HepG2 (cell line): Measurements from ENCODE around the gene TMED6. TPM values are rescaled to one million over a fixed set of nuclear protein-coding genes. Genes with fewer than 3 reads are reported as not detected.

Source experiments
- CC2D1A ChIP-seq: sonication (generic); formaldehyde crosslinking; IDR thresholded peaks from 2 replicates; pipeline ENCODE4 v1.8.1; 2023; ENCODE audit warnings: mild to moderate bottlenecking, missing genetic modification reagents
- FOXM1 ChIP-seq: sonication (generic); formaldehyde crosslinking; IDR thresholded peaks from 2 replicates; pipeline ENCODE4 v1.5.0; 2020; ENCODE audit warnings: missing genetic modification reagents
- HOXA7 ChIP-seq: sonication (generic); formaldehyde crosslinking; IDR thresholded peaks from 2 replicates; pipeline ENCODE4 v1.8.1; 2022; ENCODE audit warnings: mild to moderate bottlenecking, missing genetic modification reagents, moderate library complexity
- KAT8 ChIP-seq: IDR thresholded peaks from 2 replicates; pipeline ENCODE4 v1.6.1; 2016; ENCODE audit warnings: missing genetic modification reagents, missing compliant biosample characterization
- MAZ ChIP-seq, 2 experiments: sonication (generic) in 1 of 2; formaldehyde crosslinking in 1 of 2; IDR thresholded peaks; 2 replicates each; pipeline versions ENCODE4 v1.5.0 to v1.6.1; 2012 to 2020; ENCODE audit warnings: low read depth in 2 of 2, mild to moderate bottlenecking in 2 of 2, borderline replicate concordance in 1 of 2, improper control_type of control experiment in 1 of 2, low read length in 1 of 2, missing genetic modification reagents in 1 of 2, moderate library complexity in 1 of 2
- RFX3 ChIP-seq: IDR thresholded peaks from 2 replicates; pipeline ENCODE4 v1.6.1; 2016; ENCODE audit warnings: missing biosample characterization, missing genetic modification reagents
- SAP130 ChIP-seq: IDR thresholded peaks from 2 replicates; pipeline ENCODE4 v1.6.1; 2016; ENCODE audit warnings: low read depth
- SMAD3 ChIP-seq: sonication (generic); formaldehyde crosslinking; IDR thresholded peaks from 2 replicates; pipeline ENCODE4 v1.4.0; 2020; ENCODE audit warnings: missing genetic modification reagents
- STAT5B ChIP-seq: sonication (generic); formaldehyde crosslinking; IDR thresholded peaks from 2 replicates; pipeline ENCODE4 v1.4.0; 2020; ENCODE audit warnings: missing genetic modification reagents
- TAF15 ChIP-seq: fragments of 200-400 bp; formaldehyde crosslinking; IDR thresholded peaks from one replicate; pipeline ENCODE4 v1.6.1; 2018; ENCODE audit warnings: mild to moderate bottlenecking, low read depth, low read length; ENCODE audit not compliant: poor library complexity, severe bottlenecking
- TMF1 ChIP-seq: sonication (generic); formaldehyde crosslinking; IDR thresholded peaks from 2 replicates; pipeline ENCODE4 v1.8.1; 2022; ENCODE audit warnings: low read depth, missing genetic modification reagents
- ZNF296 ChIP-seq: sonication (generic); formaldehyde crosslinking; conservative IDR thresholded peaks from 2 replicates; pipeline ENCODE4 v1.5.0; 2020; ENCODE audit warnings: mild to moderate bottlenecking, missing genetic modification reagents
- polyA plus RNA-seq, 8 experiments: library from polyadenylated mRNA; depleted of rRNA in 3 of 8; stranded (reverse) in 7 of 8; unstranded in 1 of 8; fragments of >200 nt; fragmentation: Illumina TruSeq in 4 of 8; extraction: Trizol in 4 of 8; gene quantifications; 2 replicates each; pipeline versions ENCODE4 v1.2.1 to v1.2.3, GENCODE V29; 2011 to 2016; ENCODE audit warnings: low read depth in 4 of 8, missing spikeins in 1 of 8, mixed read lengths in 1 of 8; ENCODE audit not compliant: insufficient read depth in 1 of 8
- total RNA-seq, 5 experiments: library from RNA; depleted of rRNA; stranded (reverse); fragments of >200 nt; fragmentation: Illumina TruSeq; extraction: Trizol; gene quantifications; 2 replicates each; pipeline ENCODE4 v1.2.3, GENCODE V29; 2016; ENCODE audit warnings: low read depth in 1 of 5
- TF ChIP-seq, protein P1 (sequence below): sonication (generic); formaldehyde crosslinking; IDR thresholded peaks from 2 replicates; pipeline ENCODE4 v1.9.0; 2021; ENCODE audit warnings: missing genetic modification reagents, borderline replicate concordance
- TF ChIP-seq, protein P2 (sequence below): IDR thresholded peaks from 2 replicates; pipeline ENCODE4 v1.6.1; 2016; ENCODE audit warnings: missing compliant biosample characterization, missing genetic modification reagents, borderline replicate concordance
- TF ChIP-seq, protein P3 (sequence below): sonication (generic); formaldehyde crosslinking; IDR thresholded peaks from 2 replicates; pipeline ENCODE4 v1.4.0; 2020; ENCODE audit warnings: missing genetic modification reagents, borderline replicate concordance
- TF ChIP-seq, protein P4 (sequence below): sonication (generic); formaldehyde crosslinking; IDR thresholded peaks from one replicate; pipeline ENCODE4 v1.5.1; 2020; ENCODE audit warnings: mild to moderate bottlenecking, missing genetic modification reagents; ENCODE audit errors: not compliant biosample characterization

Gene TMED6
- total and polyA plus RNA-seq, 2 of the 13 experiments (the other 11 are each of a cell fraction or from before 2014, with no cell fraction given), result 9.8 to 14.4 TPM

- TF ChIP-seq, protein P1, sequence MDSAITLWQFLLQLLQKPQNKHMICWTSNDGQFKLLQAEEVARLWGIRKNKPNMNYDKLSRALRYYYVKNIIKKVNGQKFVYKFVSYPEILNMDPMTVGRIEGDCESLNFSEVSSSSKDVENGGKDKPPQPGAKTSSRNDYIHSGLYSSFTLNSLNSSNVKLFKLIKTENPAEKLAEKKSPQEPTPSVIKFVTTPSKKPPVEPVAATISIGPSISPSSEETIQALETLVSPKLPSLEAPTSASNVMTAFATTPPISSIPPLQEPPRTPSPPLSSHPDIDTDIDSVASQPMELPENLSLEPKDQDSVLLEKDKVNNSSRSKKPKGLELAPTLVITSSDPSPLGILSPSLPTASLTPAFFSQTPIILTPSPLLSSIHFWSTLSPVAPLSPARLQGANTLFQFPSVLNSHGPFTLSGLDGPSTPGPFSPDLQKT, result no peak
- TF ChIP-seq, protein P2, sequence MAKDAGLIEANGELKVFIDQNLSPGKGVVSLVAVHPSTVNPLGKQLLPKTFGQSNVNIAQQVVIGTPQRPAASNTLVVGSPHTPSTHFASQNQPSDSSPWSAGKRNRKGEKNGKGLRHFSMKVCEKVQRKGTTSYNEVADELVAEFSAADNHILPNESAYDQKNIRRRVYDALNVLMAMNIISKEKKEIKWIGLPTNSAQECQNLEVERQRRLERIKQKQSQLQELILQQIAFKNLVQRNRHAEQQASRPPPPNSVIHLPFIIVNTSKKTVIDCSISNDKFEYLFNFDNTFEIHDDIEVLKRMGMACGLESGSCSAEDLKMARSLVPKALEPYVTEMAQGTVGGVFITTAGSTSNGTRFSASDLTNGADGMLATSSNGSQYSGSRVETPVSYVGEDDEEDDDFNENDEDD (CRISPR knock-in tag), result peak; percentile 68; the same call in 1 of the 2 replicates
- TF ChIP-seq TAF15 (peak; percentile 22), SMAD3 (no peak), HOXA7 (no peak), KAT8 (CRISPR knock-in tag) (peak; percentile 81), FOXM1 (CRISPR knock-in tag) (no peak), MAZ (IDR thresholded peaks at IDR 0.05; ENCODE audit: borderline replicate concordance, low read depth, low read length) (peak; percentile 59; the same call in 1 of the 2 replicates), MAZ (CRISPR knock-in tag; IDR thresholded peaks at IDR 0.05; ENCODE audit: low read depth) (peak; percentile 99), CC2D1A (CRISPR knock-in tag) (no peak), RFX3 (CRISPR knock-in tag) (no peak), ZNF296 (CRISPR knock-in tag) (no peak; the same call in 1 of the 2 replicates), TMF1 (peak; percentile 81; the same call in 1 of the 2 replicates), STAT5B (no peak), SAP130 (CRISPR knock-in tag) (peak; percentile 92)
- TF ChIP-seq, protein P3, sequence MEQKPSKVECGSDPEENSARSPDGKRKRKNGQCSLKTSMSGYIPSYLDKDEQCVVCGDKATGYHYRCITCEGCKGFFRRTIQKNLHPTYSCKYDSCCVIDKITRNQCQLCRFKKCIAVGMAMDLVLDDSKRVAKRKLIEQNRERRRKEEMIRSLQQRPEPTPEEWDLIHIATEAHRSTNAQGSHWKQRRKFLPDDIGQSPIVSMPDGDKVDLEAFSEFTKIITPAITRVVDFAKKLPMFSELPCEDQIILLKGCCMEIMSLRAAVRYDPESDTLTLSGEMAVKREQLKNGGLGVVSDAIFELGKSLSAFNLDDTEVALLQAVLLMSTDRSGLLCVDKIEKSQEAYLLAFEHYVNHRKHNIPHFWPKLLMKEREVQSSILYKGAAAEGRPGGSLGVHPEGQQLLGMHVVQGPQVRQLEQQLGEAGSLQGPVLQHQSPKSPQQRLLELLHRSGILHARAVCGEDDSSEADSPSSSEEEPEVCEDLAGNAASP, result peak; percentile 56
- TF ChIP-seq, protein P4, sequence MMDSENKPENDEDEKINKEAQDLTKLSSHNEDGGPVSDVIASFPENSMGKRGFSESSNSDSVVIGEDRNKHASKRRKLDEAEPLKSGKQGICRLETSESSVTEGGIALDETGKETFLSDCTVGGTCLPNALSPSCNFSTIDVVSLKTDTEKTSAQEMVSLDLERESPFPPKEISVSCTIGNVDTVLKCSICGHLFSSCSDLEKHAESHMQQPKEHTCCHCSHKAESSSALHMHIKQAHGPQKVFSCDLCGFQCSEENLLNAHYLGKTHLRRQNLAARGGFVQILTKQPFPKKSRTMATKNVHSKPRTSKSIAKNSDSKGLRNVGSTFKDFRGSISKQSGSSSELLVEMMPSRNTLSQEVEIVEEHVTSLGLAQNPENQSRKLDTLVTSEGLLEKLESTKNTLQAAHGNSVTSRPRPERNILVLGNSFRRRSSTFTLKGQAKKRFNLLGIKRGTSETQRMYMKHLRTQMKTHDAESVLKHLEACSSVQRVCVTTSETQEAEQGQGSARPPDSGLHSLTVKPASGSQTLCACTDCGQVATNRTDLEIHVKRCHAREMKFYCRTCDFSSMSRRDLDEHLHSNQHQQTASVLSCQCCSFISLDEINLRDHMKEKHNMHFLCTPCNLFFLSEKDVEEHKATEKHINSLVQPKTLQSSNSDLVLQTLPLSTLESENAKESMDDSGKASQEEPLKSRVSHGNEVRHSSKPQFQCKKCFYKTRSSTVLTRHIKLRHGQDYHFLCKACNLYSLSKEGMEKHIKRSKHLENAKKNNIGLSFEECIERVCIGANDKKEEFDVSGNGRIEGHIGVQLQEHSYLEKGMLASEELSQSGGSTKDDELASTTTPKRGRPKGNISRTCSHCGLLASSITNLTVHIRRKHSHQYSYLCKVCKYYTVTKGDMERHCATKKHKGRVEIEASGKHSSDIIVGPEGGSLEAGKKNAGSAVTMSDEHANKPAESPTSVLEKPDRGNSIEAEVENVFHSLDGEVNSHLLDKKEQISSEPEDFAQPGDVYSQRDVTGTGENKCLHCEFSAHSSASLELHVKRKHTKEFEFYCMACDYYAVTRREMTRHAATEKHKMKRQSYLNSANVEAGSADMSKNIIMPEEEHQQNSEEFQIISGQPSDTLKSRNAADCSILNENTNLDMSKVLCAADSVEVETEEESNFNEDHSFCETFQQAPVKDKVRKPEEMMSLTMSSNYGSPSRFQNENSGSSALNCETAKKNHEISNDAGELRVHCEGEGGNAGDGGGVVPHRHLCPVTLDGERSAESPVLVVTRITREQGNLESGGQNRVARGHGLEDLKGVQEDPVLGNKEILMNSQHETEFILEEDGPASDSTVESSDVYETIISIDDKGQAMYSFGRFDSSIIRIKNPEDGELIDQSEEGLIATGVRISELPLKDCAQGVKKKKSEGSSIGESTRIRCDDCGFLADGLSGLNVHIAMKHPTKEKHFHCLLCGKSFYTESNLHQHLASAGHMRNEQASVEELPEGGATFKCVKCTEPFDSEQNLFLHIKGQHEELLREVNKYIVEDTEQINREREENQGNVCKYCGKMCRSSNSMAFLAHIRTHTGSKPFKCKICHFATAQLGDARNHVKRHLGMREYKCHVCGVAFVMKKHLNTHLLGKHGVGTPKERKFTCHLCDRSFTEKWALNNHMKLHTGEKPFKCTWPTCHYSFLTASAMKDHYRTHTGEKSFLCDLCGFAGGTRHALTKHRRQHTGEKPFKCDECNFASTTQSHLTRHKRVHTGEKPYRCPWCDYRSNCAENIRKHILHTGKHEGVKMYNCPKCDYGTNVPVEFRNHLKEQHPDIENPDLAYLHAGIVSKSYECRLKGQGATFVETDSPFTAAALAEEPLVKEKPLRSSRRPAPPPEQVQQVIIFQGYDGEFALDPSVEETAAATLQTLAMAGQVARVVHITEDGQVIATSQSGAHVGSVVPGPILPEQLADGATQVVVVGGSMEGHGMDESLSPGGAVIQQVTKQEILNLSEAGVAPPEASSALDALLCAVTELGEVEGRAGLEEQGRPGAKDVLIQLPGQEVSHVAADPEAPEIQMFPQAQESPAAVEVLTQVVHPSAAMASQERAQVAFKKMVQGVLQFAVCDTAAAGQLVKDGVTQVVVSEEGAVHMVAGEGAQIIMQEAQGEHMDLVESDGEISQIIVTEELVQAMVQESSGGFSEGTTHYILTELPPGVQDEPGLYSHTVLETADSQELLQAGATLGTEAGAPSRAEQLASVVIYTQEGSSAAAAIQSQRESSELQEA (CRISPR knock-in tag), result peak; percentile 52
These were observed 40.7 kb downstream of the TMED6 start, which contains the start of gene VPS4A (continued) for GRCh38 chr16:69310653-69311532.
